Activated T-cell treated with anti-CD3 and anti-CD28 coated beads, Interleukin-2, amount 50 U/mL, for 24 hours (primary cell): Measurements from ENCODE around the gene APOL1.
"Not testable (repeated sequence)": the region's sequence is repeated elsewhere in the genome, so short reads cannot be mapped to it uniquely, and the experiment has no call there.

ENCODE experiments used
- DNase-seq: peaks from one replicate; pipeline ENCODE4 v3.0.0-alpha.2; 2020
- H3K27ac Mint-ChIP-seq: 2 replicates; pipeline ENCODE4 v1.8.0; 2020; ENCODE audit warnings: mild to moderate bottlenecking, mixed read lengths
- H3K27me3 Mint-ChIP-seq: 2 replicates; pipeline ENCODE4 v1.8.0; 2020; ENCODE audit warnings: mixed read lengths
- H3K36me3 Mint-ChIP-seq: 2 replicates; pipeline ENCODE4 v1.8.0; 2020; ENCODE audit warnings: low read depth, mixed read lengths
- H3K4me1 Mint-ChIP-seq: 2 replicates; pipeline ENCODE4 v1.8.0; 2020; ENCODE audit warnings: low read depth, mixed read lengths
- H3K4me3 Mint-ChIP-seq: 2 replicates; pipeline ENCODE4 v1.8.0; 2020; ENCODE audit warnings: mild to moderate bottlenecking, moderate library complexity, mixed read lengths
- H3K9me3 Mint-ChIP-seq: 2 replicates; pipeline ENCODE4 v1.8.0; 2020; ENCODE audit warnings: mixed read lengths

Gene APOL1

DNA sequence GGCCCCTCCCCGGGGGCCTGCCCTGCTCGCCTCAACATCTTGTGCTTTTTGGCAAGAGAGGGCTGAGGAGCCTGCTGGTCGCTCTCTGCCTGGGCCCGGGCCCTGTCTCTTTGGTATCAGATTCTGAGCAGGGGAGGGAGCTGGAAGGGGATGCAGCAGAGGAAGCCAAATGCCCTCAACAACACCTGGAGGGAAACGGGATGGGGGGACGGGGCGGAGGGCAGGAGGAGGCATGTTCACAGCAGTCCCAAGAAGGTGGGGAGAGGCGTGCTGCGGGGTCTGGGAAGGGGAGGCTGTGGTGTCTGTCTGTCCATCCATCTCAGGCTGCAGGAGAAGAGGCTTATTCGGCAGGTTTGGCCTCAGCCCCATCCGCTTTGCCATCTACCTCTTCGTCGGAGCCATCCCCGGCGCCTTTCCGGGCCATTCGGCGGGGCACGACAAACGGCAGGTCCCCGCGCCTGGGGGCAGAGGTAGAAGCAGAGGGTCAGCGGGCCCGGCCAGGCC, 29.4 kb downstream of the APOL1 start:
- H3K4me3 Mint-ChIP-seq = no peak overlapping the region
- no peak for DNase-seq
- peaks cover 82% of the 10 kb centered on the region for H3K36me3 Mint-ChIP-seq
- no peaks in the 10 kb centered on the region for H3K27me3 Mint-ChIP-seq
- no peaks in the 10 kb centered on the region for H3K9me3 Mint-ChIP-seq
- peaks cover 23% of the 10 kb centered on the region for H3K4me1 Mint-ChIP-seq
- H3K27ac Mint-ChIP-seq = peak overlapping the region; percentile 44

DNA sequence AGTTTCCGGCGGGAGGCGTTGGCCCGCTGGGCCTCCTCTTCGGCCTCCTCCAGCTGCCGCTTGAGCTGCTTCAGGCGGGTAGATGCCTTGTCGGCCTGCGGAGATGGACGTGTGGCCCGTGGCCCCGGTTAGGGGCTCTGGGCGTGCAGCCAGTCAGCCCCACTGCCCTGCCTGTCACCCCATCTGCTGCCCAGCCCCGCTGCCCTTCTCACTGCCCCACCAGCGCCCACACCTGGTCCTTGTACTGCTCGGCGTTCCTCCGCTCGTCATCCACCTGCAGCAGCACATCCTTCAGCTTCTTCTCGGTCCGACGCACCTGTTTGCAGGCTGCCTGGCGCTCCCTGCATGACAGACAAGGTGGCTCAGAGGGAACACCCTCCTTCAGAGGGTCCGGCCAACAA, 31.2 kb downstream of the APOL1 start:
- peaks cover 98% of the 10 kb centered on the region for H3K36me3 Mint-ChIP-seq
- H3K4me3 Mint-ChIP-seq = no peak overlapping the region

GRCh38 chr22:36285017-36285416, 32.1 kb downstream of the APOL1 start:
- peaks cover 98% of the 10 kb centered on the region for H3K36me3 Mint-ChIP-seq
- DNase-seq = no peak
- no peaks in the 10 kb centered on the region for H3K27me3 Mint-ChIP-seq
- peaks cover 18% of the 10 kb centered on the region for H3K4me1 Mint-ChIP-seq
- H3K9me3 Mint-ChIP-seq = no peaks in the 10 kb centered on the region
- peak overlapping the region; percentile 67 for H3K27ac Mint-ChIP-seq
- no peak overlapping the region for H3K4me3 Mint-ChIP-seq

More for the DNA sequence above, 31.2 kb downstream of the APOL1 start:
- Mint-ChIP-seq H3K27ac (peak overlapping the region; percentile 72), H3K9me3 (no peaks in the 10 kb centered on the region), H3K27me3 (no peaks in the 10 kb centered on the region), H3K4me1 (peaks cover 16% of the 10 kb centered on the region)
- DNase-seq = no peak

- H3K4me3 Mint-ChIP-seq = no peak overlapping the region
- no peaks in the 10 kb centered on the region for H3K9me3 Mint-ChIP-seq
- H3K4me1 Mint-ChIP-seq = peaks cover 21% of the 10 kb centered on the region
- peaks cover 97% of the 10 kb centered on the region for H3K36me3 Mint-ChIP-seq
- DNase-seq = no peak
- no peaks in the 10 kb centered on the region for H3K27me3 Mint-ChIP-seq
- peak overlapping the region; percentile 72 for H3K27ac Mint-ChIP-seq
Measured at GRCh38 chr22:36285545-36285944, 32.6 kb downstream of the APOL1 start.

- Mint-ChIP-seq H3K4me3 (no peak overlapping the region), H3K36me3 (peaks cover 96% of the 10 kb centered on the region), H3K9me3 (no peaks in the 10 kb centered on the region), H3K27me3 (no peaks in the 10 kb centered on the region), H3K27ac (peak overlapping the region; percentile 72), H3K4me1 (peaks cover 24% of the 10 kb centered on the region)
- peak; percentile 80 for DNase-seq
Measured at GRCh38 chr22:36286096-36286957, 33.4 kb downstream of the APOL1 start.

DNA sequence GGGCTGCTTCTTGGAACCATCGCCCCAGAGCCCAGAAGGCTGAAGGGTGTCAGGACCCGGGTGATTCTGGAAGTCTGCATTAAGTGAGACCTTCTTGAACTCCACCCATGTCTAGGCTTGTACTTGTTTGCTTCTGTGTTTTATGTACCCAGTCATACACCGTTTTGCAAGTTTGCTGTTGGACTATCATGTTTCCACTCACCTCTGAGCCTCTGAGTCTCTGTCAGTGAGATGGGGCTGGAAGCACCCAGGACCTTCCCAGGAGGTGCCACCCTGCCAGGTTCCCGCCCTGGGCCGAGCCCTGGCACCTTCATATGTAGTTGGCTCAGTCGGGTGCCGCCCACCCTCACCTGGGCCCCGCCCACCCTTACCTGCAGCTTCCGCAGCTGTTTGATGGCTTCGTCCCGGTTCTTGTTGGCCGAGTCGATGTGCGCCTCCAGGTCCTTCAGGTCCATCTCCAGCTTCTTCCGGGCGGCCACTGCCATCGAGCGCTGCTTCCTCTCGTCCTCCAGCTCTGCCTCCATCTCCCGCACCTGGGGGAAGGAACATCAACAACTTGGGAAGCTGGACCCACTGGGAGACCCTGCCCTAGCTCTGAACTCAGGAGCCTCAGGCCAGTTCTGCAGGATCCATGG, 35.1 kb downstream of the APOL1 start:
- H3K4me1 Mint-ChIP-seq = peaks cover 39% of the 10 kb centered on the region
- peaks cover 96% of the 10 kb centered on the region for H3K36me3 Mint-ChIP-seq
- H3K27ac Mint-ChIP-seq = peak overlapping the region; percentile 84

DNA sequence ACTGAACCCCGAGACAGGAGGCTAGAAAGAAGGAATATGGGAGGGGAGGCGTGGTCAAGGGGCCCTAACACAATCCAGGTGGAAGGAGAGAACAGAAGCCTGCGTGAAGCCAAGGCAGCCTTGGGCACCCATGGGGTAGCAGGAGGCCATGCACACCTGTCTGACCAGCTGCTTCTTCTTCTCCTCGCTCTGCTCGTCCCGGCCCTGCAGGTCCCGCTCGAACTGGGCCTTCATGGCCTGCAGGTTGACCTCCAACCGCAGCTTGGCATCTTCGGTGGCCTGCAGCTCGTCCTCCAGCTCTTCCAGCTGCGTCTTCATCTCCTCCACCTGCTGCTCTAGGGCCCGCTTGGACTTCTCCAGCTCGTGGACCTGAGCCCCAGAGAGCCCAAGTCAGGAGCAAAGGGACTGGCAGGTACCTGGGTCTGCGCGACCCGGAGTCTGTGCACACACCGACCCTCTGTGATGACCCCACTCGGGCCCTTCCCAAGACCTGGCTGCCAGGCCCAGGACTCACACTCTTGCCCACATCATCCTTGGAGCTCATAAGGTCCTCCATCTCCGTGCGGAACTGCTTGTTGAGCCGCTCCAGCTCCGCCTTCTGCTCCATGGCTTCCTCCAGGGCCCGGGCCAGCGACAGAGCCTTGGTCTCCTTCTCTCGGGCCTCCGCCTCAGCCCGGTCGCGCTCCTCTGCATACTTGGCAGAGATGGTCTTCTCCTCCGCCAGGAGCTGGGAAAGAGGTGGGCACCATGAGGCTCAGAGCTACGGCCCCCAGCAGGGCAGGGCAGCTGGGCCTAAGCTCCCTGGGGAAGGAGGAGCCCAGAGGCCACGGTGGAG, 35.9 kb downstream of the APOL1 start:
- Mint-ChIP-seq H3K9me3 (no peaks in the 10 kb centered on the region), H3K27ac (peak overlapping the region; percentile 86), H3K27me3 (no peaks in the 10 kb centered on the region), H3K36me3 (peaks cover 96% of the 10 kb centered on the region), H3K4me3 (no peak overlapping the region), H3K4me1 (peaks cover 42% of the 10 kb centered on the region)
- no peak for DNase-seq

More for the DNA sequence above, 35.1 kb downstream of the APOL1 start:
- Mint-ChIP-seq H3K4me3 (no peak overlapping the region), H3K27me3 (no peaks in the 10 kb centered on the region), H3K9me3 (no peaks in the 10 kb centered on the region)
- no peak for DNase-seq

GRCh38 chr22:36289406-36289870, 36.5 kb downstream of the APOL1 start:
- DNase-seq = no peak
- no peaks in the 10 kb centered on the region for H3K27me3 Mint-ChIP-seq
- no peak overlapping the region for H3K4me3 Mint-ChIP-seq
- peaks cover 47% of the 10 kb centered on the region for H3K4me1 Mint-ChIP-seq
- H3K36me3 Mint-ChIP-seq = peaks cover 96% of the 10 kb centered on the region
- H3K9me3 Mint-ChIP-seq = no peaks in the 10 kb centered on the region
- H3K27ac Mint-ChIP-seq = peak overlapping the region; percentile 86

- not testable (repeated sequence) for H3K9me3 Mint-ChIP-seq, H3K4me3 Mint-ChIP-seq, H3K27me3 Mint-ChIP-seq, DNase-seq
- H3K4me1 Mint-ChIP-seq = peaks cover 49% of the 10 kb centered on the region
- H3K36me3 Mint-ChIP-seq = peaks cover 96% of the 10 kb centered on the region
- H3K27ac Mint-ChIP-seq = peak overlapping the region; percentile 86
Measured at GRCh38 chr22:36289948-36290371, 37.0 kb downstream of the APOL1 start.

DNA sequence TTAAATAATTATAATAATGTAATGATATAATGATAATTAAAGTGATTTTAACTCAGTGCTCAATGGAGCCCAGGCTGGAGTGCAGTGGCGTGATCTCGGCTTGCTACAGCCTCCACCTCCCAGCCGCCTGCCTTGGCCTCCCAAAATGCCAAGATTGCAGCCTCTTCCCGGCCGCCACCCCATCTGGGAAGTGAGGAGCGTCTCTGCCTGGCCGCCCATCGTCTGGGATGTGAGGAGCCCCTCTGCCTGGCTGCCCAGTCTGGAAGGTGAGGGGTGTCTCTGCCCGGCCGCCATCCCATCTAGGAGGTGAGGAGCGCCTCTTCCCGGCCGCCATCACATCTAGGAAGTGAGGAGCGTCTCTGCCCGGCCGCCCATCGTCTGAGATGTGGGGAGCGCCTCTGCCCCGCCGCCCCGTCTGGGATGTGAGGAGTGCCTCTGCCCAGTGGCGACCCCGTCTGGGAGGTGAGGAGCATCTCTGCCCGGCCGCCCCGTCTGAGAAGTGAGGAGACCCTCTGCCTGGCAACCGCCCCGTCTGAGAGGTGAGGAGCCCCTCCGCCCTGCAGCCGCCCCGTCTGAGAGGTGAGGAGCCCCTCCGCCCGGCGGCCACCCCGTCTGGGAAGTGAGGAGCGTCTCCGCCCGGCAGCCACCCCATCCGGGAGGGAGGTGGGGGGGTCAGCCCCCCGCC, 37.6 kb downstream of the APOL1 start:
- not testable (repeated sequence) for H3K4me3 Mint-ChIP-seq, H3K27ac Mint-ChIP-seq

DNA sequence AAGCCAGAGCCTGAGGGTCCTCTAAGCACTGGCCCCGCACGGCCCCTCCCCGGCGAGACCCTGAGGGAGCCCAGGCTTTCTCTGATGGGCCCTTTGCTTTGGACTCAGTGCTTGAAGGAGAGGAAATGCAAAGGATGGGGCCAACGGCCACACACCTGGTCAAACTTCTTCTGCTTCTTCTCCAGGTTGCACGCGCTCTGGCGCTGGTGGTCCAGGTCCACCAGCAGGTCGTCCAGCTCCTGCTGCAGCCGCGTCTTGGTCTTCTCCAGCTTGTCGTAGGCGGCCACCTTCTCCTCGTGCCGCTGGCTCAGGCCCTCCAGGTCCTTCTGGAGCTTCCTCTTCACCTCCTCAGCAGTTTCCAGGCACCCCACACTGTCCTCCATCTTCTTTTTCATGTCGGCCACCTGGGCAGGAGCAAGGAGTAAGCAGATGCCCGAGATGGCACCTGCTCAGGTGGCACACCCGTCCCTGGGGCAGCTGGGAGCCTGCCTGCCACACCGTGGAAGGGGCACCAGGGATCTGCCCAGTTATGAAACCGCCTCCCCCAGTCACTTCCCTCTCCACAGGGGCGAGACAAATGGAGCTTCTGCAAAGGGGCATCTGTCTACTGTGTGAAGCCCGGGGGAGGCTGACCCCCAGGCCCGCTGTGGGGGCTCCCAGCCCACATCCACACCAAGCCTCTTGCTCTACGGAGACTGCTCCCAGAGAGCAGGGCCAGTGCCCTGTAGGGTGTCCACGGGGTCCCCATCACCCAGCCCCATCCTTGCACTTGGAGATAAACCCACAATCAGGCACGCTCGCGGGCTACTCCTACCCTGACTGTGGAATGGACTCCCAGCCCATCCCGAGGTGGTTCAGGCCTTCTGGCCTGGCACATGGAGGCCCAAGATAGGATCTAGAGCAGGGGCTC, 39.2 kb downstream of the APOL1 start:
- H3K4me3 Mint-ChIP-seq = no peak overlapping the region
- H3K27me3 Mint-ChIP-seq = no peaks in the 10 kb centered on the region
- H3K9me3 Mint-ChIP-seq = no peaks in the 10 kb centered on the region
- peaks cover 47% of the 10 kb centered on the region for H3K4me1 Mint-ChIP-seq
- no peak for DNase-seq
- H3K36me3 Mint-ChIP-seq = peaks cover 96% of the 10 kb centered on the region
- H3K27ac Mint-ChIP-seq = peak overlapping the region; percentile 78

More for the DNA sequence above, 37.6 kb downstream of the APOL1 start:
- not testable (repeated sequence) for H3K9me3 Mint-ChIP-seq, H3K27me3 Mint-ChIP-seq, DNase-seq
- Mint-ChIP-seq H3K36me3 (peaks cover 96% of the 10 kb centered on the region), H3K4me1 (peaks cover 49% of the 10 kb centered on the region)

DNA sequence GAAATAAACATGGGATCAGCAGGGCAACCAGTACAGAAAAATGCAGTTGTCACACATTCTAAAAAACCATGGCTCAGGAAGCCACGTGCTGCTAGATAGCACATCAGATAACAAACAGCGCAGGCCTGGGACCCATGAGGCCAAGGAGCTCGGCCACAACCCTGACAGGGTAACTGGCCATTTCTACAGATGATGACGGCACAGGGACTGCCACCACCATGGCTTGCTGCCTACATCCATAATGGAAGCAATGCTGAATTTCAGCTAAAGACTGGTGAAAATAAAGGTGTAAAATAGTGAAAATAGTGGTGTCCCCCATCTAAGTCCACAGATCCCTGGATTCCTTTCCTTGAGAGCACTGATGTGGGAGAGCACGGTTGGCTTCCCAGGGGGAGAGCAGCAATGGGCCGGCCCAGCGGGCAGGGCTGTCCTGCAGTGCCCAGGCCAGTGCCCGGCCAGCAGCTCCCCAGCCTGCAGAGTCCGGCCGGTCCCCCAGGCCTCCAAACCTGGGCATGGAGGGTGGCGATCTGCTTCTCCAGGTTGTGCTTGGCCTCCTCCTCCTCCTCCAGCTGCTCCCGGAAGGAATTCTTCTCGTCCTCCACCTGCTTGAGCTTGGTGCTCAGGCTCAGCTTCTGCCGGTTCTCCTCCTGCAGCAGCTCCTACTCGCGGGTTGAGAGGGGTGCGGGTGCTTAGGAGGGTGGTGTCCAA, 40.0 kb downstream of the APOL1 start:
- H3K4me1 Mint-ChIP-seq = peaks cover 45% of the 10 kb centered on the region
- no peaks in the 10 kb centered on the region for H3K9me3 Mint-ChIP-seq
- no peak overlapping the region for H3K4me3 Mint-ChIP-seq
- peak overlapping the region; percentile 71 for H3K27ac Mint-ChIP-seq
- DNase-seq = no peak
- no peaks in the 10 kb centered on the region for H3K27me3 Mint-ChIP-seq
- H3K36me3 Mint-ChIP-seq = peaks cover 96% of the 10 kb centered on the region
